ENCODE data around the gene MAML3. TPM values are rescaled to one million over a fixed set of nuclear protein-coding genes. Genes with fewer than 3 reads are reported as not detected.
A peak's percentile ranks its signal among the peaks of the same experiment; 100 is the strongest.

The MAML3 gene
- total and polyA plus RNA-seq, 10 donors: 0.63 to 18.4 (median 12.7) TPM

DNA sequence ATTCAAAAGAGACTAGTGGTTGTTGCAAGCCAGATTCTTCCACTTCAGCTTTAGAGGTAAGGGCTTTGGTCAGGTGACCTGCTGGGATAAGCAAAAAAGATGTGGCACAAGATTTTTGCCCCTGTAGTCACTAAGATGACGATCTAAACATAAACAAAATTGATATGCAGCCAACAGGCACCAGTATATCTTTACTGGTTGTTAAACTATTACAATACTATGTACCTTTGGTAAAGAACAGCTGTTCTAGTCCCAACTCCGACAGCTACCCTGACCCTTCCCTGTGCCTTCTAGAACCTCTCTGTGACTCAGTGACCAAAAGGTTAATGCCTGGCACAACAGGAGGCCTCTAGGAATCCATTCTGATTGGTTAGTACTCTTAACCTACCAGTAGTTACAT is 428.7 kb downstream of the MAML3 start:
- Histone ChIP-seq H3K27ac (no peak overlapping the region), H3K9me3 (no peaks in the 10 kb centered on the region), H3K4me3 (no peak overlapping the region), H3K27me3 (replicated peaks in 1 of 7) (no peaks in the 10 kb centered on the region), H3K36me3 (peaks cover 0 to 37% (median 0%) of the 10 kb centered on the region in 6 donors), H3K4me1 (no peaks in the 10 kb centered on the region)
- no peak for DNase-seq
- intact Hi-C loops (cut with DNase I; ENCODE audit: low total_unique reads): no loop called here
- no peak for TF ChIP-seq POLR2A (IDR thresholded peaks at IDR 0.05)
- no peak for TF ChIP-seq POLR2AphosphoS5 (IDR thresholded peaks at IDR 0.05)
- TF ChIP-seq, protein P1, sequence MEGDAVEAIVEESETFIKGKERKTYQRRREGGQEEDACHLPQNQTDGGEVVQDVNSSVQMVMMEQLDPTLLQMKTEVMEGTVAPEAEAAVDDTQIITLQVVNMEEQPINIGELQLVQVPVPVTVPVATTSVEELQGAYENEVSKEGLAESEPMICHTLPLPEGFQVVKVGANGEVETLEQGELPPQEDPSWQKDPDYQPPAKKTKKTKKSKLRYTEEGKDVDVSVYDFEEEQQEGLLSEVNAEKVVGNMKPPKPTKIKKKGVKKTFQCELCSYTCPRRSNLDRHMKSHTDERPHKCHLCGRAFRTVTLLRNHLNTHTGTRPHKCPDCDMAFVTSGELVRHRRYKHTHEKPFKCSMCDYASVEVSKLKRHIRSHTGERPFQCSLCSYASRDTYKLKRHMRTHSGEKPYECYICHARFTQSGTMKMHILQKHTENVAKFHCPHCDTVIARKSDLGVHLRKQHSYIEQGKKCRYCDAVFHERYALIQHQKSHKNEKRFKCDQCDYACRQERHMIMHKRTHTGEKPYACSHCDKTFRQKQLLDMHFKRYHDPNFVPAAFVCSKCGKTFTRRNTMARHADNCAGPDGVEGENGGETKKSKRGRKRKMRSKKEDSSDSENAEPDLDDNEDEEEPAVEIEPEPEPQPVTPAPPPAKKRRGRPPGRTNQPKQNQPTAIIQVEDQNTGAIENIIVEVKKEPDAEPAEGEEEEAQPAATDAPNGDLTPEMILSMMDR (IDR thresholded peaks at IDR 0.05 in 8 of 11, conservative IDR thresholded peaks at IDR 0.05 in 3 of 11): no peak
- 90 to 100% (median 91%) methylated on average over 2 of the region's 2 CpGs for whole genome bisulfite sequencing, 5 donors

DNA sequence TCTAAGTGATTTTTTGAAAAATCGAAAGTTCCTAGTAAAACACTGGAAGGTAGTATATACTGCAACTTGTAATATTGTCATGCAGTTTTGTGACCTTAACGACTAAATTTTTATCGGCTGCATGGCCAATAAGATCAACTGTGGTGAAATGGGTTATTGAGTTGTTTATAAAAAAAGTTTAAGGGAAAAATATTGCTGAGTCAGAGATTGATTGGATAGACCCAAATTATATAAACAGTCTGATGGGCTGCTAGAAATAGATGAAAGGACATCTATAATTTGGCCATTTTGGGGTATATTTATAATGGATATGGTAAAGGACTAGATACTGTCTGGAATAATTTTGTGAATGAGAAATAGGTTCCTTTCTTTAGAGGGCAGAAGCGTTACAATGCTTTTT is 432.2 kb downstream of the MAML3 start:
- TF ChIP-seq POLR2A (IDR thresholded peaks at IDR 0.05): no peak
- TF ChIP-seq, protein P1 (IDR thresholded peaks at IDR 0.05 in 8 of 11, conservative IDR thresholded peaks at IDR 0.05 in 3 of 11): no peak
- TF ChIP-seq POLR2AphosphoS5 (IDR thresholded peaks at IDR 0.05): no peak
- H3K4me3 ChIP-seq: no peak overlapping the region
- H3K27me3 ChIP-seq (replicated peaks in 1 of 7): no peaks in the 10 kb centered on the region
- DNase-seq: no peak
- WGBS, 5 donors: 71 to 85% (median 74%) methylated on average over 4 of the region's 4 CpGs
- no peak overlapping the region for H3K27ac ChIP-seq
- intact Hi-C loops (cut with DNase I; ENCODE audit: low total_unique reads): no loop called here
- no peaks in the 10 kb centered on the region for H3K4me1 ChIP-seq
- no peaks in the 10 kb centered on the region for H3K9me3 ChIP-seq
- peaks cover 0 to 44% (median 7%) of the 10 kb centered on the region in 6 donors for H3K36me3 ChIP-seq

DNA sequence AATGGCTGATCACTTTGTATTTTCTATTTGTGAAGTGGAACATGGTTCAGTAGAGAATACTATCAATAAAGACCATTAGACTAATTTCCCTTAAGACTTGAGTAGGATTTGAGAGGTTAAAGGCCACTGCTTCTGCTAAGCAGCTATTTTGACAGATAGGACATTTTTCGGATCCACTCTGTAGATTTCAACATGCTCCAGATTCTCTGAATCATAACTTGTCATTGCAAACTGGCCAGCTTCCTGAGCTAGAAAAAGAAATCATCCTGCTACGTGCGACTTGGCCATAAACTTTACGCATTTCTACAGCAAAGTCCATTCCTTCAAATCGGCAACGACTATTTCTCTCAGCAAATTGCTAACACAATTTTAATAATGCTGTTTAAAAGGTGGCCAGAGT is 433.2 kb downstream of the MAML3 start:
- H3K27me3 ChIP-seq (replicated peaks in 1 of 7): no peaks in the 10 kb centered on the region
- WGBS, 5 donors: 72 to 86% (median 79%) methylated on average over 6 of the region's 6 CpGs
- no peak overlapping the region for H3K4me3 ChIP-seq
- H3K27ac ChIP-seq: peak overlapping the region in 4 of 8 donors; percentile 16 to 28 (median 22)
- DNase-seq: no peak
- peaks cover 0 to 43% (median 7%) of the 10 kb centered on the region in 6 donors for H3K36me3 ChIP-seq
- no peaks in the 10 kb centered on the region for H3K9me3 ChIP-seq
- intact Hi-C loops (cut with DNase I; ENCODE audit: low total_unique reads): no loop called here
- TF ChIP-seq, protein P1 (IDR thresholded peaks at IDR 0.05 in 8 of 11, conservative IDR thresholded peaks at IDR 0.05 in 3 of 11): no peak
- TF ChIP-seq POLR2AphosphoS5 (IDR thresholded peaks at IDR 0.05): no peak
- no peak for TF ChIP-seq POLR2A (IDR thresholded peaks at IDR 0.05)
- no peaks in the 10 kb centered on the region for H3K4me1 ChIP-seq

DNA sequence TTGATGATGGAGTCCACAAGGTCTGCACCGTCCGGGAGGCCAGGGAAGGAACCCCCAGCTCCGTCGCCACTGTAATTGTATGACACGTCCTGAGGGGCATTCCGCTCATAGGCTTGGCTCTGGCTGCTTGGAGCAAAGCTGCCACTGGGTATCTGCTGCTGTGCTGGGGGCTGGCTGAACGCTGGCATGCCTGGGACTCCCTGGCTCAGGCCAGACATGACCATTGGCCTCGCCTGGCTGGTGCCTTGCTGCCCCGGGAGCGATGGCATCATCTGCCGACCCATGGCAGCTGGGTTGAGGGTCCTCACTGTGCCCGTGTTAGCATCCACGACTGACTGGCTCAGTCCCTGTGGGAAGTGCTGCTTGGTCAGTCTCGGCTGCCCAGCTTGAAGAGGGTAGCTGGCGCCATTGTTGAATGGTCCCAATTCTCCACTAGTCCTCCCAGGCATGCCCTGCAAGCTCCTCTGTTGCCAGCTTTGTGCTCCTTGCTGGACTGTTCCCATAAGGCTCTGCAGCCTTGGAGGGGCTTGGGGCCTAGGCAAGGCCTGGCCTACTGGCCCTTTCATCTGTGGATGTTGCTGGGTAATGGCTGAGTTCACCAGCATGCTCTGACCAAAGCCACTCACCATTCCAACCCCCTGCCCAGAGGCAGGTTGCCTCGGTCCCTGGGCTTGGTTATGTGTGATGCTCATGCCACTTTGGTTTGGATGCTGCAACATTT is 434.4 kb downstream of the MAML3 start:
- TF ChIP-seq, protein P1 (IDR thresholded peaks at IDR 0.05 in 8 of 11, conservative IDR thresholded peaks at IDR 0.05 in 3 of 11): no peak
- TF ChIP-seq POLR2AphosphoS5 (IDR thresholded peaks at IDR 0.05): peak in 1 of 3 donors; percentile 28
- no peaks in the 10 kb centered on the region for H3K9me3 ChIP-seq
- intact Hi-C loops (cut with DNase I; ENCODE audit: low total_unique reads): no loop called here
- DNase-seq: peak; percentile 70
- 91 to 99% (median 95%) methylated on average over 9 to 16 of the region's 16 CpGs for WGBS, 5 donors
- H3K36me3 ChIP-seq: peaks cover 0 to 37% (median 7%) of the 10 kb centered on the region in 6 donors
- H3K27me3 ChIP-seq (replicated peaks in 1 of 7): no peaks in the 10 kb centered on the region
- no peak overlapping the region for H3K27ac ChIP-seq
- H3K4me1 ChIP-seq: no peaks in the 10 kb centered on the region
- no peak overlapping the region for H3K4me3 ChIP-seq

Data from spleen (tissue), 11 donors.